Upper lobe of left lung (tissue), 4 donors: Measurements from ENCODE around the gene AEBP2.

Experiments used
- EP300 ChIP-seq, 4 donors: sonication (generic); formaldehyde crosslinking; IDR thresholded peaks; one replicate each; pipeline ENCODE4 v1.5.1; 2017; ENCODE audit warnings: antibody characterized with exemption in 4 of 4, control low read depth in 2 of 4
- POLR2A ChIP-seq, 4 donors: fragments of 450-650 bp; IDR thresholded peaks; one replicate each; pipeline ENCODE4 v1.5.1; 2016 to 2017; ENCODE audit warnings: antibody characterized with exemption in 4 of 4, mild to moderate bottlenecking in 2 of 4
- POLR2AphosphoS5 ChIP-seq, 2 donors: sonication (generic); formaldehyde crosslinking; IDR thresholded peaks; one replicate each; pipeline ENCODE4 v1.5.1; 2017; ENCODE audit warnings: antibody characterized with exemption in 2 of 2
- TF ChIP-seq, protein P1 (sequence below), 6 experiments: fragments of 450-650 bp in 4 of 6; fragments of 200-600 bp in 2 of 6; sonication (generic) in 2 of 6; IDR thresholded peaks; one replicate each; pipeline ENCODE4 v1.5.1; 2016 to 2019; ENCODE audit warnings: antibody characterized with exemption in 6 of 6

DNA sequence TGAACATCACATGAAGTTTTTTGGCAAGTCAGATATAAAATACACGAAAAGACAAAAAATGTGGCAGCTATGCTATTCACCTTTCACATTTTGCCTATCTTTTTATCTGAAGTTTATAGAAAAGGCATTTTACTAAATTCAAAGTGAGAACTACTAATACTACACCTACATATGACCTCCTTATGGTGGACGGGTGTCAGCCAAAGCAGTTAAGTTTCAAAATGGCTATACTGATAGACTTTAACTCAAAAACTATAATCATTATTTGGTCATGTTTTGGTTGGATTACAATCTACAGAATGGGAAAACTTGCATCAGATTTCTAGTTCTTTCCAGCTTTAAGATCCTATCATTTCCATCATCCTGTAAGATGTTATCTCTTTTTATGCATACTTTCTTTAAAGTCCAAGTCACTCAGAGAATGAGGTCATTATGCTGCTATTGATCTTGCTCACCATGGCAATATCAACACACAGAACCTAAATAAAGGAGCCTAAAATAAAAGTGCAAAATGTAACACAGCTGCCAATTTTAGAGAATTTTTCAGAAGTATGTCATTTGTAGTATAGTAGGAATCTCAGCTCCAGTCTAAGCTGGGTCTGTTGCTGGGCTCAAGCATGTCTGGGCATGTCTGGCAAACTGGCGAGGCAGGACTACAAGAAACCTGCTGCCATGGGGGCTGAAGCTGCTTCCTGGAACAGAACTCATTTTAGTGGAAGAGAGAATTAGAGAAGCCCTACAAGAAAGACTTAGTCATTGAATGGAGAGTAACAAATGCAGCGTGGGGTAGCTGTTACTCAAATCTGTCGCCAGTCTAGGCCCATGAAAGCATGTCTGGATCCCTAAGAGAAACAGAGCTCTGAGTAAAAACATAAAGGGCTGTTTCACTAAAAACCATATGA is 7.6 kb upstream of the AEBP2 start:
- TF ChIP-seq, protein P1, sequence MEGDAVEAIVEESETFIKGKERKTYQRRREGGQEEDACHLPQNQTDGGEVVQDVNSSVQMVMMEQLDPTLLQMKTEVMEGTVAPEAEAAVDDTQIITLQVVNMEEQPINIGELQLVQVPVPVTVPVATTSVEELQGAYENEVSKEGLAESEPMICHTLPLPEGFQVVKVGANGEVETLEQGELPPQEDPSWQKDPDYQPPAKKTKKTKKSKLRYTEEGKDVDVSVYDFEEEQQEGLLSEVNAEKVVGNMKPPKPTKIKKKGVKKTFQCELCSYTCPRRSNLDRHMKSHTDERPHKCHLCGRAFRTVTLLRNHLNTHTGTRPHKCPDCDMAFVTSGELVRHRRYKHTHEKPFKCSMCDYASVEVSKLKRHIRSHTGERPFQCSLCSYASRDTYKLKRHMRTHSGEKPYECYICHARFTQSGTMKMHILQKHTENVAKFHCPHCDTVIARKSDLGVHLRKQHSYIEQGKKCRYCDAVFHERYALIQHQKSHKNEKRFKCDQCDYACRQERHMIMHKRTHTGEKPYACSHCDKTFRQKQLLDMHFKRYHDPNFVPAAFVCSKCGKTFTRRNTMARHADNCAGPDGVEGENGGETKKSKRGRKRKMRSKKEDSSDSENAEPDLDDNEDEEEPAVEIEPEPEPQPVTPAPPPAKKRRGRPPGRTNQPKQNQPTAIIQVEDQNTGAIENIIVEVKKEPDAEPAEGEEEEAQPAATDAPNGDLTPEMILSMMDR (IDR thresholded peaks at IDR 0.05), result no peak
- no peak for TF ChIP-seq POLR2A (IDR thresholded peaks at IDR 0.05)
- no peak for TF ChIP-seq POLR2AphosphoS5 (IDR thresholded peaks at IDR 0.05)
- no peak for TF ChIP-seq EP300 (IDR thresholded peaks at IDR 0.05)
